ENCODE results near the gene LMAN1L.
A peak's percentile ranks its signal among the peaks of the same experiment; 100 is the strongest.

DNA sequence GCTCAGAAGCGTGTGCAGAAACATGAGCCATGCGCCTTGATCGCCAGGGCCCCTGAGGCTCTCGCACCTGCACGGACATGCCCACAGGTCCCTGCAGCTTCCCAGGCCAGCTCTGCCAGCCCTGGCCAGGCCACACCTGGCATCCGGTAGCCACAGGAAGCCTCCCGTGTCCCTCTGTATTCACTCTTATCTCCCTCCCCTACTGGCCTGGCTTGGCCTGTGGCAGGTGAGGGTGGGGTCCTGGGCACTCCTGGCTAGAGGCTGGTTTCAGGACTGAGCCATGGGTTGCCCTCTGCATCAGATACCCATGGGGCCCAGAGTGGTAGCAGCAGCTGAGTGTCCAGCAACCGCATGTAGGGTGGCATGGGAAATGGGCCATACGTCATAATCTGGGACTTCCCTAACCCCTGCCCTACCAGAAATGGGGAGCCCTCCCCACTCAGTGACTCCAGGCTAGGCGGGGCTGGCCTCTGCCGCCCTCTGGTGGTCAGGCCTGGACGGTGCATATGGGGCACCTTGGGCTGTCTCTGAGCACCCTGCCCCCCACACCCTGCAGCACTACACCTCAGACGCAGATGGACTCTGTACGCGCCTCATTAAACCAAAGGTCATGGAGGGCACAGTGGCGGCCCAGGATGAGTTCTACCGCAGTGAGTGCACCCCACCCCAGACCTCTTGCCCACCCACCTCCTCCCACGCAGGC, 12.6 kb upstream of the LMAN1L start:
- TF ChIP-seq, protein P1, sequence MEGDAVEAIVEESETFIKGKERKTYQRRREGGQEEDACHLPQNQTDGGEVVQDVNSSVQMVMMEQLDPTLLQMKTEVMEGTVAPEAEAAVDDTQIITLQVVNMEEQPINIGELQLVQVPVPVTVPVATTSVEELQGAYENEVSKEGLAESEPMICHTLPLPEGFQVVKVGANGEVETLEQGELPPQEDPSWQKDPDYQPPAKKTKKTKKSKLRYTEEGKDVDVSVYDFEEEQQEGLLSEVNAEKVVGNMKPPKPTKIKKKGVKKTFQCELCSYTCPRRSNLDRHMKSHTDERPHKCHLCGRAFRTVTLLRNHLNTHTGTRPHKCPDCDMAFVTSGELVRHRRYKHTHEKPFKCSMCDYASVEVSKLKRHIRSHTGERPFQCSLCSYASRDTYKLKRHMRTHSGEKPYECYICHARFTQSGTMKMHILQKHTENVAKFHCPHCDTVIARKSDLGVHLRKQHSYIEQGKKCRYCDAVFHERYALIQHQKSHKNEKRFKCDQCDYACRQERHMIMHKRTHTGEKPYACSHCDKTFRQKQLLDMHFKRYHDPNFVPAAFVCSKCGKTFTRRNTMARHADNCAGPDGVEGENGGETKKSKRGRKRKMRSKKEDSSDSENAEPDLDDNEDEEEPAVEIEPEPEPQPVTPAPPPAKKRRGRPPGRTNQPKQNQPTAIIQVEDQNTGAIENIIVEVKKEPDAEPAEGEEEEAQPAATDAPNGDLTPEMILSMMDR (IDR thresholded peaks at IDR 0.05) = peak; percentile 87 to 88 (median 88)
- no peak for TF ChIP-seq POLR2A (IDR thresholded peaks at IDR 0.05)
